HCT116 (cell line): ENCODE results near the gene BCL6. TPM values are rescaled to one million over a fixed set of nuclear protein-coding genes. Genes with fewer than 3 reads are reported as not detected.

Experiments used
- ATAC-seq: fragments of 200-7000 bp; cut with Tn5 transposase; 2 replicates; pipeline ENCODE4 v1.9.1; 2020; ENCODE audit warnings: mild to moderate bottlenecking, moderate library complexity
- BruUV-seq: library from RNA; stranded (reverse); fragments of 400-500 nt; replicated peaks from 2 replicates; lab custom pipeline; 2021; lab: Mats Ljungman, UMichigan
- CTCF ChIA-PET: fragments of 300-600 bp; sonication (Branson Sonifier 250); formaldehyde crosslinking; loops from one replicate; lab custom pipeline; 2021; ENCODE audit warnings: antibody characterized with exemption; lab: Charles Lee
- POLR2A ChIA-PET: fragments of 300-600, 350-600 bp; sonication (Branson Sonifier 250); formaldehyde crosslinking; loops from one replicate; lab custom pipeline; 2021; ENCODE audit warnings: antibody characterized with exemption; lab: Charles Lee
- RAD21 ChIA-PET, 2 experiments: fragments of 300-600 bp; sonication (Branson Sonifier 250); formaldehyde crosslinking; loops; one replicate each; lab custom pipeline; 2023; ENCODE audit warnings: low total read pairs in 2 of 2; ENCODE audit not compliant: uncharacterized antibody in 2 of 2, unreplicated experiment in 2 of 2, low non-redundant PET in 1 of 2; lab: Charles Lee
- DNase-seq: peaks from one replicate; pipeline ENCODE4 v3.0.0-alpha.2; 2010; ENCODE audit warnings: low read depth, low spot score
- H2AFZ ChIP-seq: fragments of 200-600 bp; shearing (Covaris generic), sonication (generic); 2 replicates; pipeline ENCODE4 v1.6.1; 2017; ENCODE audit warnings: low read depth, mixed run types, mixed read lengths, antibody characterized with exemption, low read length; ENCODE audit not compliant: poor library complexity, severe bottlenecking
- H3K27ac ChIP-seq: 2 replicates; pipeline ENCODE4 v1.5.1; 2012; ENCODE audit warnings: low read depth, low read length
- H3K27me3 ChIP-seq: fragments of 200-600 bp; sonication (generic); 2 replicates; pipeline ENCODE4 v1.6.1; 2016; ENCODE audit warnings: mixed run types, low read length, mixed read lengths; ENCODE audit not compliant: insufficient read depth
- H3K36me3 ChIP-seq, 2 experiments: fragments of 200-500 bp in 1 of 2; fragments of 200-600 bp in 1 of 2; sonication (Bioruptor generic) in 1 of 2; sonication (generic) in 1 of 2; 2 replicates each; pipeline versions ENCODE4 v1.5.1 to v1.6.1; 2014 to 2016; ENCODE audit warnings: low read length in 2 of 2, inconsistent platforms in 1 of 2, mixed read lengths in 1 of 2, mixed run types in 1 of 2; ENCODE audit not compliant: insufficient read depth in 2 of 2, control insufficient read depth in 1 of 2
- H3K4me1 ChIP-seq, 2 experiments: fragments of 200-600 bp in 1 of 2; sonication (generic) in 1 of 2; 2 replicates each; pipeline versions ENCODE4 v1.5.1 to v1.6.1; 2012 to 2017; ENCODE audit warnings: low read length in 2 of 2, inconsistent platforms in 1 of 2, mild to moderate bottlenecking in 1 of 2, mixed read lengths in 1 of 2, mixed run types in 1 of 2, moderate library complexity in 1 of 2; ENCODE audit not compliant: insufficient read depth in 2 of 2, control insufficient read depth in 1 of 2
- H3K4me2 ChIP-seq: fragments of 200-600 bp; sonication (generic); 2 replicates; pipeline ENCODE4 v1.6.1; 2017; ENCODE audit warnings: mixed run types, low read length, mixed read lengths
- H3K4me3 ChIP-seq, 2 experiments: fragments of 200-600 bp in 1 of 2; sonication (generic) in 1 of 2; replicated peaks in 1 of 2; 2 replicates each; pipeline ENCODE4 v1.5.1; 2011 to 2016; ENCODE audit warnings: low read length in 2 of 2, control low read depth in 1 of 2, low read depth in 1 of 2, mild to moderate bottlenecking in 1 of 2, mixed read lengths in 1 of 2, mixed run types in 1 of 2
- H3K79me2 ChIP-seq: fragments of 200-600 bp; sonication (generic); 2 replicates; pipeline ENCODE4 v1.6.1; 2017; ENCODE audit warnings: mild to moderate bottlenecking, mixed run types, low read length, moderate library complexity, mixed read lengths; ENCODE audit not compliant: insufficient read depth
- H3K9ac ChIP-seq: fragments of 200-600 bp; sonication (generic); 2 replicates; pipeline ENCODE4 v1.6.1; 2016; ENCODE audit warnings: low read length, mixed read lengths
- H3K9me2 ChIP-seq: fragments of 200-600 bp; sonication (generic), shearing (Covaris generic); 2 replicates; pipeline ENCODE4 v1.6.1; 2017; ENCODE audit warnings: mixed run types, mild to moderate bottlenecking, moderate library complexity; ENCODE audit not compliant: insufficient read depth
- H3K9me3 ChIP-seq, 2 experiments: fragments of 200-500 bp in 1 of 2; fragments of 200-600 bp in 1 of 2; sonication (Bioruptor generic) in 1 of 2; sonication (generic) in 1 of 2; 2 replicates each; pipeline ENCODE4 v1.6.1; 2014 to 2017; ENCODE audit warnings: low read length in 2 of 2, mixed read lengths in 2 of 2, inconsistent platforms in 1 of 2, low read depth in 1 of 2, mild to moderate bottlenecking in 1 of 2, mixed run types in 1 of 2, moderate library complexity in 1 of 2; ENCODE audit not compliant: control insufficient read depth in 1 of 2, insufficient read depth in 1 of 2
- H4K20me1 ChIP-seq: fragments of 200-600 bp; sonication (generic), shearing (Covaris generic); 2 replicates; pipeline ENCODE4 v1.6.1; 2017; ENCODE audit warnings: mixed run types, mild to moderate bottlenecking, moderate library complexity; ENCODE audit not compliant: insufficient read depth
- MAX ChIP-seq: IDR thresholded peaks from 2 replicates; pipeline ENCODE4 v1.6.1; 2012
- POLR2A ChIP-seq: IDR thresholded peaks from 2 replicates; pipeline ENCODE4 v1.7.0; 2011; ENCODE audit warnings: borderline replicate concordance; ENCODE audit not compliant: insufficient read depth, insufficient read length; ENCODE audit errors: extremely low read depth
- SP1 ChIP-seq: IDR thresholded peaks from 2 replicates; pipeline ENCODE4 v1.6.1; 2012; ENCODE audit warnings: low read depth
- TCF7L2 ChIP-seq: IDR thresholded peaks from 2 replicates; pipeline ENCODE4 v1.7.0; 2011; ENCODE audit warnings: borderline replicate concordance, inconsistent platforms; ENCODE audit not compliant: insufficient read depth, insufficient read length; ENCODE audit errors: extremely low read depth
- intact Hi-C: fragments of 100-400 bp; cut with micrococcal nuclease; formaldehyde crosslinking; loops from 2 replicates; pipeline ENCODE4 v1.10.0; 2022
- total RNA-seq: library from RNA; stranded (reverse); gene quantifications from one replicate; pipeline ENCODE4 v1.2.1, GENCODE V29; 2021; ENCODE audit not compliant: unreplicated experiment
- TF ChIP-seq, protein P1 (sequence below), 3 experiments: fragments of 200-600 bp in 1 of 3; sonication (generic) in 1 of 3; IDR thresholded peaks in 2 of 3; conservative IDR thresholded peaks in 1 of 3; 2 replicates each; pipeline ENCODE4 v1.5.1; 2012 to 2017; ENCODE audit warnings: low read depth in 2 of 3, low read length in 2 of 3, antibody characterized with exemption in 1 of 3, borderline replicate concordance in 1 of 3, control low read depth in 1 of 3, mild to moderate bottlenecking in 1 of 3, mixed read lengths in 1 of 3, mixed run types in 1 of 3, moderate library complexity in 1 of 3; ENCODE audit not compliant: insufficient read depth in 1 of 3

The BCL6 gene
- total RNA-seq, 1 experiment from 2014 or later = 17.5 TPM

- Histone ChIP-seq H3K79me2 (no peaks in the 10 kb centered on the region), H4K20me1 (no peaks in the 10 kb centered on the region), H3K27me3 (no peaks in the 10 kb centered on the region), H3K9me2 (no peaks in the 10 kb centered on the region), H3K36me3 (peaks cover 5 to 14% of the 10 kb centered on the region in 2 experiments; a peak in 3 of 4 replicates), H3K9ac (no peak overlapping the region), H3K4me2 (no peak overlapping the region), H3K4me3 (no peak overlapping the region), H2AFZ (no peak overlapping the region), H3K27ac (peak overlapping the region; percentile 33; the same call in 1 of the 2 replicates), H3K9me3 (no peaks in the 10 kb centered on the region), H3K4me1 (peaks cover 11 to 13% of the 10 kb centered on the region in 2 experiments; a peak in 3 of 4 replicates)
- no TSS peak for BruUV-seq
- TF ChIP-seq MAX = peak; percentile 63
- TF ChIP-seq SP1 = no peak
- TF ChIP-seq, protein P1, sequence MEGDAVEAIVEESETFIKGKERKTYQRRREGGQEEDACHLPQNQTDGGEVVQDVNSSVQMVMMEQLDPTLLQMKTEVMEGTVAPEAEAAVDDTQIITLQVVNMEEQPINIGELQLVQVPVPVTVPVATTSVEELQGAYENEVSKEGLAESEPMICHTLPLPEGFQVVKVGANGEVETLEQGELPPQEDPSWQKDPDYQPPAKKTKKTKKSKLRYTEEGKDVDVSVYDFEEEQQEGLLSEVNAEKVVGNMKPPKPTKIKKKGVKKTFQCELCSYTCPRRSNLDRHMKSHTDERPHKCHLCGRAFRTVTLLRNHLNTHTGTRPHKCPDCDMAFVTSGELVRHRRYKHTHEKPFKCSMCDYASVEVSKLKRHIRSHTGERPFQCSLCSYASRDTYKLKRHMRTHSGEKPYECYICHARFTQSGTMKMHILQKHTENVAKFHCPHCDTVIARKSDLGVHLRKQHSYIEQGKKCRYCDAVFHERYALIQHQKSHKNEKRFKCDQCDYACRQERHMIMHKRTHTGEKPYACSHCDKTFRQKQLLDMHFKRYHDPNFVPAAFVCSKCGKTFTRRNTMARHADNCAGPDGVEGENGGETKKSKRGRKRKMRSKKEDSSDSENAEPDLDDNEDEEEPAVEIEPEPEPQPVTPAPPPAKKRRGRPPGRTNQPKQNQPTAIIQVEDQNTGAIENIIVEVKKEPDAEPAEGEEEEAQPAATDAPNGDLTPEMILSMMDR (IDR thresholded peaks at IDR 0.05 in 2 of 3, conservative IDR thresholded peaks at IDR 0.05 in 1 of 3; ENCODE audit: borderline replicate concordance in 1 of 3, insufficient read depth in 1 of 3, low read depth in 2 of 3, low read length in 2 of 3) = no peak
- TF ChIP-seq POLR2A = no peak
- TF ChIP-seq TCF7L2 = peak; percentile 61
- no peak for DNase-seq
- ChIA-PET POLR2A (no interaction called here), RAD21 (no interaction called here), CTCF (interaction anchor here (0.8 to 2.9 kb wide), 3 partner anchors 11 to 401 kb away, joined by 3 to 15 read pairs (median 9); no protein-coding TSS in a partner anchor)
- intact Hi-C loops = loop anchor here (10.0 kb wide), 1 partner anchor 875 kb away; the partner anchor contains the start of gene ADIPOQ
- peak; percentile 54; the same call in 1 of the 2 replicates for ATAC-seq
These were observed 25.5 kb downstream of the BCL6 start for GRCh38 chr3:187719628-187720336.
